ENCODE results near the gene PPP2R3B. TPM values are rescaled to one million over a fixed set of nuclear protein-coding genes. Genes with fewer than 3 reads are reported as not detected.

PPP2R3B gene
- total RNA-seq, 2 donors from 2014 or later, result 23.9 to 37.8 TPM

GRCh38 chrX:340121-340520 lies 46.6 kb downstream of the PPP2R3B start:
- Mint-ChIP-seq H3K36me3 (peaks cover 13 to 18% of the 10 kb centered on the region in 2 donors), H3K9me3 (peaks cover 0 to 4% of the 10 kb centered on the region in 2 donors), H3K27ac (no peak overlapping the region)
- DNase-seq (ENCODE audit: low spot score in 2 of 2) (peak in 1 of 2 donors; percentile 46), ATAC-seq (peak; percentile 37 to 38)

- Mint-ChIP-seq H3K27ac (no peak overlapping the region), H3K9me3 (peaks cover 0 to 4% of the 10 kb centered on the region in 2 donors), H3K36me3 (peaks cover 13 to 18% of the 10 kb centered on the region in 2 donors)
- ATAC-seq, result peak; percentile 39 to 50
- no peak for DNase-seq (ENCODE audit: low spot score in 2 of 2)
Measured at GRCh38 chrX:338836-339400, 47.8 kb downstream of the PPP2R3B start.

- H3K36me3 Mint-ChIP-seq, result peaks cover 13 to 18% of the 10 kb centered on the region in 2 donors
- DNase-seq (ENCODE audit: low spot score in 2 of 2), result no peak
Measured at GRCh38 chrX:338281-338835, 48.3 kb downstream of the PPP2R3B start.

GRCh38 chrX:337331-337831 lies 49.3 kb downstream of the PPP2R3B start:
- Mint-ChIP-seq H3K9me3 (peaks cover 0 to 4% of the 10 kb centered on the region in 2 donors), H3K27ac (no peak overlapping the region), H3K36me3 (peaks cover 13 to 18% of the 10 kb centered on the region in 2 donors)
- DNase-seq (ENCODE audit: low spot score in 2 of 2), result peak in 1 of 2 donors; percentile 44
- ATAC-seq, result no peak

More at GRCh38 chrX:338281-338835, 48.3 kb downstream of the PPP2R3B start:
- H3K9me3 Mint-ChIP-seq, result peaks cover 0 to 4% of the 10 kb centered on the region in 2 donors
- ATAC-seq, result peak in 1 of 2 donors; percentile 18
- H3K27ac Mint-ChIP-seq, result no peak overlapping the region

GRCh38 chrX:336227-336626 lies 50.5 kb downstream of the PPP2R3B start:
- DNase-seq (ENCODE audit: low spot score in 2 of 2) (no peak), ATAC-seq (no peak)
- no peaks in the 10 kb centered on the region for H3K9me3 Mint-ChIP-seq
- peak overlapping the region in 1 of 2 donors; percentile 38 for H3K27ac Mint-ChIP-seq
- peaks cover 7 to 13% of the 10 kb centered on the region in 2 donors for H3K36me3 Mint-ChIP-seq

- DNase-seq (ENCODE audit: low spot score in 2 of 2), result no peak
- H3K36me3 Mint-ChIP-seq, result peaks cover 6 to 13% of the 10 kb centered on the region in 2 donors
- no peak overlapping the region for H3K27ac Mint-ChIP-seq
- no peaks in the 10 kb centered on the region for H3K9me3 Mint-ChIP-seq
- ATAC-seq, result no peak
Measured at GRCh38 chrX:335758-336155, 51.0 kb downstream of the PPP2R3B start.

- H3K9me3 Mint-ChIP-seq, result no peaks in the 10 kb centered on the region
- ATAC-seq (no peak), DNase-seq (ENCODE audit: low spot score in 2 of 2) (no peak)
- H3K36me3 Mint-ChIP-seq, result peaks cover 6 to 13% of the 10 kb centered on the region in 2 donors
- H3K27ac Mint-ChIP-seq, result no peak overlapping the region
Measured at GRCh38 chrX:334971-335757, 51.5 kb downstream of the PPP2R3B start.

GRCh38 chrX:334331-334891 lies 52.3 kb downstream of the PPP2R3B start:
- ATAC-seq (no peak), DNase-seq (ENCODE audit: low spot score in 2 of 2) (no peak)
- H3K27ac Mint-ChIP-seq, result no peak overlapping the region

GRCh38 chrX:333611-334311 lies 52.9 kb downstream of the PPP2R3B start:
- H3K36me3 Mint-ChIP-seq, result peaks cover 3 to 13% of the 10 kb centered on the region in 2 donors
- ATAC-seq (no peak), DNase-seq (ENCODE audit: low spot score in 2 of 2) (no peak)
- no peak overlapping the region for H3K27ac Mint-ChIP-seq
- no peaks in the 10 kb centered on the region for H3K9me3 Mint-ChIP-seq

More at GRCh38 chrX:334331-334891, 52.3 kb downstream of the PPP2R3B start:
- Mint-ChIP-seq H3K36me3 (peaks cover 6 to 13% of the 10 kb centered on the region in 2 donors), H3K9me3 (no peaks in the 10 kb centered on the region)

- DNase-seq (ENCODE audit: low spot score in 2 of 2), result no peak
- no peak for ATAC-seq
- no peaks in the 10 kb centered on the region for H3K9me3 Mint-ChIP-seq
- H3K27ac Mint-ChIP-seq, result no peak overlapping the region
- H3K36me3 Mint-ChIP-seq, result peaks cover 0 to 13% of the 10 kb centered on the region in 2 donors
Measured at GRCh38 chrX:332916-333610, 53.6 kb downstream of the PPP2R3B start.

- Mint-ChIP-seq H3K36me3 (peaks cover 0 to 9% of the 10 kb centered on the region in 2 donors), H3K27ac (no peak overlapping the region), H3K9me3 (no peaks in the 10 kb centered on the region)
- ATAC-seq, result no peak
- DNase-seq (ENCODE audit: low spot score in 2 of 2), result no peak
Measured at GRCh38 chrX:332496-332860, 54.2 kb downstream of the PPP2R3B start.

- H3K27ac Mint-ChIP-seq, result no peak overlapping the region
- peak in 1 of 2 donors; percentile 10 for ATAC-seq
- H3K36me3 Mint-ChIP-seq, result peaks cover 0 to 6% of the 10 kb centered on the region in 2 donors
- DNase-seq (ENCODE audit: low spot score in 2 of 2), result no peak
- no peaks in the 10 kb centered on the region for H3K9me3 Mint-ChIP-seq
Measured at GRCh38 chrX:331825-332495, 54.7 kb downstream of the PPP2R3B start.

GRCh38 chrX:331151-331824 lies 55.4 kb downstream of the PPP2R3B start:
- peak; percentile 62 to 72 for ATAC-seq
- Mint-ChIP-seq H3K36me3 (peaks cover 0 to 3% of the 10 kb centered on the region in 2 donors), H3K27ac (no peak overlapping the region), H3K9me3 (no peaks in the 10 kb centered on the region)
- DNase-seq (ENCODE audit: low spot score in 2 of 2), result peak in 1 of 2 donors; percentile 55

- DNase-seq (ENCODE audit: low spot score in 2 of 2) (no peak), ATAC-seq (peak; percentile 6 to 13)
- Mint-ChIP-seq H3K36me3 (no peaks in the 10 kb centered on the region), H3K9me3 (no peaks in the 10 kb centered on the region), H3K27ac (no peak overlapping the region)
Measured at GRCh38 chrX:330726-331150, 56.0 kb downstream of the PPP2R3B start.
